ENCODE measurements around the gene LIPC.

LIPC gene

GRCh38 chr15:58544756-58545155 lies 113.0 kb downstream of the LIPC start:
- no peak for DNase-seq

- DNase-seq: peak; percentile 49 to 63
Measured at GRCh38 chr15:58545307-58546065, 113.7 kb downstream of the LIPC start.

GRCh38 chr15:58546066-58546591 lies 114.3 kb downstream of the LIPC start:
- DNase-seq: no peak

- DNase-seq: no peak
Measured at GRCh38 chr15:58546635-58547627, 115.1 kb downstream of the LIPC start.

DNA sequence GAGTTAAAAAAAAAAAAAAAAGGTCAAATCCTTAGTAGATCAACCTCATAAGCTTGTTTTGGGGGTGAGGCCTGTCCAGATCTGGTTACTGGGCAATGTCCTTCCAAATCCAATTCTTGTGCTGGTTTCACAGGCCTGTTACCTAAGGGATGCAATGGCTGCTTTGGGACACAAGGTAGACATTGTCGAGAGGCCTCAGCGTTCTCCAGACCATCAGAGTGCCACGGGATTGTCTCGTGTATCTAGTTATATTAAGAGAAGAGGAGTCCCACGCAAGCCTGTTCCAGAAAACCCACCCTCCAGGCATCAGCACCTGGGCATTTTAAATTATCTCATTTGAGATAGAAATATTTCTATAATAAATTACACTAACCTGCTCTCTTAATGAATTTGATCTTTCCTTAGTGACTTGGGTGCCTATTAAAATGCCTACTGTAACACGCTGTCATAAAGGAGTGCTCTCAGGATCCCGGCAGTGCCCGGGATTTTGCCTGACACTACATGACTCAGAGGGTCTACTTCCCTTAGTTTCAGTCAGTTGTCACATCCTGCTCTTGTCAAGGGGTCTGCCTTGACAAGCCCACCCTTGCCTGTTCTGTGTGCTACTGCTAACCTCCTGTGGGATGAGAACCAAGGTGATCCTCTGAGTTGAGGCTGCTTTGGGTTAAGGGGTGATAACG lies 116.0 kb downstream of the LIPC start:
- no peak for DNase-seq

DNA sequence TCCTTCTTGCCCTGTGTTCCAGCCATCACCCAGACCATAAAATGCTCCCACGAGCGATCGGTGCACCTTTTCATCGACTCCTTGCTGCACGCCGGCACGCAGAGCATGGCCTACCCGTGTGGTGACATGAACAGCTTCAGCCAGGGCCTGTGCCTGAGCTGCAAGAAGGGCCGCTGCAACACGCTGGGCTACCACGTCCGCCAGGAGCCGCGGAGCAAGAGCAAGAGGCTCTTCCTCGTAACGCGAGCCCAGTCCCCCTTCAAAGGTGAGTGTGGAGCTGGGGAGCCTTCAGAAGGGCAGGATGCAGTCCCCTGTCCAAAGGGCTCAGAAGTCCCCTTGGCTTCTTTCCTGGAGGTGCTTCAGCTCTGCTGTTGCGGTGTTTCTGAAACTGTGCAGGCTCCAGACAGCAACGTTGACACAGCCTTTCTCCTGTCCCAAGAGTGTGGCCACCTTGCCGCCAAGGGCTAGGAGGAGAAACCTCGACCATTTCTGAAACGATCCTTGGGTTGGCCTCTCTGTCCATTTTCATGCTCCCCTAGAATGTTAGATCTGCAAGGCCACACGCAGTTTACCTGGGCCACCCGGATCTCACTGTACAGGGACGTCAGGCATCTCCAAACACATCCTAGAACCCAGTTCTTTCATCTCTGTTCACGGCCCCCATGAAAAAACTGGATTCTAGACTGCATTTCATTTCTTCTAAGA lies 116.7 kb downstream of the LIPC start:
- DNase-seq: no peak

DNA sequence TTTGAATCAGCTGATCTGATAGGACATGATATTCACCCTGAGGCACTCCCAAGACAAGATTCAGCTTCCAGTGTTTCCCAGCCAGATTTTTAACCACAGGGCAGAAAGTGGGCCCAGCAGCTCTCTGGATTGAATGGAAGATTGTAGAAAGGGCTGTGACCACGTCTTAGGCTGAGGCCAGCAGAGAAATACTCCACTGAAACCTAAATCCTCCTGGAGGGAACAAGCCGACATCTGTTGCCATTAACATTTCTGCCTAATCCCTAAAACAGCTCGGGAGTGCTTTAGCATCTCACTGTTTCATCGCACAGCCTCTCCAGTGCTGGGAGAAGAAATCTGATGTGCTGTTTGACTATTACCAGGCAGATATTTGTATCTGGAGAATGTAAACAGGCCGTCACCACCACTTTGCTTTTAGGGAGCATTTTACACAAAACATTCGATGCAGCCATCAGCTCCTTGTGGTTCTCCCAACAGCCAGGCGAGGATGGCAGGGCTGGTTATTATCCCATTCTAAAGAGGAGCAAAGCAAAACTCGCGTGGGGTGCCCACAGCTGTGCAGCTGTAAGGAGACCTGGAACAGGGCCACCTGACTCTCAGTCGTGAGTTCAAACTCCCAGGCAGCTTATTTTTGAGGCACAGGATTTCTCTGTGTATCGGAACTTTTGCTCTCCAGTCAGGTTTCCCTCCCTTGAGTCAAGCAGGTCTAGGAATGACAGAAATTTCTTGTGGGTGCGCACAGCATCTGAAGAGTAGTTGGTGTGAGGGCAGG lies 117.4 kb downstream of the LIPC start:
- no peak for DNase-seq

GRCh38 chr15:58549785-58550074 lies 117.9 kb downstream of the LIPC start:
- no peak for DNase-seq

DNA sequence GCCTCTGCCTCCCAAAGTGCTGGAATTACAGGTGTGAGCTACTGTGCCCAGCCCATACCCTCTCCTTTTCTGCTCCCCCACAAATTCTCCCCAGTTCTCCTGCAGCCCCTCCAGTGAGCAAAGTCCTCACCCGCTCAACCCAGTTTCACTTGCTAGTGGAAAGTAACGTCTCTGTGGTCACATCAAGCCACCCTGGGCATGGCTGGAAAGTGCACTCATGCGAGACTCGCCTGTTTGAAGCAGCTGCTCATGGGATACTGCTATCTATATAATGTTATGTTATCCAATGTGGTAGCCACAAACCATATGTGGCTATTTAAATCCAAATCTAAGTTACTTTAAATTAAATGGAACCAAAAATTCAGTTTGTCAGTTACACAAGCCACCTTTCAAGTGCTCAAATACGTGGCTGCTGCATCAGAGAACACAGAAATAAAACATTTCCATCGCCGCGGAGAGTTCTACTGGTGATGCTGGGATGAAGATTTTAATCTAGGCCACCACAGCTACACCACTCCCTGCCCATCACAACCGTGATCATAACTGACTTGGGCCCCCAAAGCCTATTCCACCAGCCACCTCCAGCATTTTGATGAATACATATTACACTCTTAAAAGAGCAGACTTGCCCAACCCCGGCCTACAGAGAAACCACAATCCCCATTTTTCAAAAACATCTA lies 119.4 kb downstream of the LIPC start:
- DNase-seq: peak in 1 of 2 experiments; percentile 22

DNA sequence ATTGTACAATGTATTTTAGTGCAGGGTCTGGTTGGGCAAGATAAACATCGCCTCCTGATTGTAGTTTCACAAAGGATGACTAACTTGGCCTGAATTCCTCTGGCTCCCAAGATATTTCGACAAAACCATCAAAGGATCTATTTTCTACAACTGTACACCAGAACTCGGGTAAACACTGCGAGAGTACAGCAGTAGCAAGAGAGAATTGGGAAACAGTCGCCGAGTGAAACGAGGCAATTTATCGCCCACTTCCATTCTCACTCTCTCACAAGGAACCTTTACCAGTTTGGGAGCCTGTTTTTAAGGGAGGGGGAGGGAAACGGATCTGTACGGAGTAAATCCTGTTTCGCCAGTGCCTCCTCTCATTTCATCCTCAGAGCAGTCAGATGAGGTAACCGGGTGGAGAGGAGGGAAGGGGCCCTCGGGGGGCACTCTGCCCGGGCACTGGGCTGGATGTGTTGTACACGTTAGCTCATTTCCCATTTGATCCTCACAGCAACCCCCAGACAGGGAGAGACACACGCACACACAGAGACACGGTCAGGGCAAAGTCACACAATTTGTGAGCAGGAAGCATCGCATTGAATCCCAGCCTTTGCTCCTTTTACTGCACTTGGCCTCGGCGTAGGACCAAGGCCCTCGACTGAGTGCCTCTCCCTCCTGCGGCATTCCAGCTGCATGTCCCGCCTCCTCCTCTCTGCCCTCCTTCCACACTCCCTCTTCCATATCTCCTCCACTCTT lies 120.1 kb downstream of the LIPC start:
- DNase-seq: no peak

- DNase-seq: no peak
Measured at GRCh38 chr15:58552505-58553364, 120.9 kb downstream of the LIPC start.

DNA sequence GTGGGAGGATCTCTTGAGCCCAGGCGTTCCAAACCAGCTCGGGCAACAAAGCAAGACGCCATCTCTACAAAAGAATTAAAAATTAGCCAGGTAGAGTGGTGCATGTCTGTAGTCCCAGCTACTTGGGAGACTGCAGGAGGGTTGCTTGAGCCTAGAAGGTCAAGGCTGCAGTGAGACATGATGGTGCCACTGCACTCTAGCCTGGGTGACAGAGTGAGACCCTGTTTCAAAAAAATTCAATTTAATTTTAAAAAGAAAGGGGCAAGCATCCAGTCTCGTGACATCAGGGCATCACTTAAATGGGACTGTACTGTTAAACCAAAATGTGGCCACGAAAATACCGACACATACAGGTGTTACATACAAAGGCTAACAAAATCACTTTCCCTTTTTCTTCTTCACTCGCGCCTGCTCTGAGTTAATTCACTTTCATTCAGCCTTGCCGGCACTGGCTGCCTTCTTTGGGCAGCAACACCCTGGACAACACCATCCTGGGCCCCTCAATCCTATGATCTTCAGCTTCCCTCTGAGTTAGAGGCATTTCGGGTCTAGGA lies 121.7 kb downstream of the LIPC start:
- no peak for DNase-seq

DNA sequence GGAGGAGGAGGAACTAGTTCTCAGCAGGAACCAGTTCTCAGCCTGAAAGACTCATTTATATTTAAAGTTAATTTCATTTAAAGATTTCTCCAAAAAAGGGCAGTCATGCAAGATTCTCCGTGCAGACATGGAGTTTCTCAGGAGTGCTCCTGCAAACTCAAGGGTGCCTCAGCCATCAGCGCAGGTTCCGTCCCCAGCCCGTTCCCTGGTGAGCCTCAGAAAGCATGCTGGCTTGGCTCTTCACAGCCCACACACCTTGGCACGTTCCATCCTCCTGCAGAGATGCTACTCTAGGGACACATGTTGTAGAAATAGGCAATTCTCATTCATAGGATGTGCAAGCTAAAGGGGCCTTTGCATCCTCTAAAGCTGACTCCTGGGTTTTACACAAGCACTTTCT lies 123.0 kb downstream of the LIPC start:
- no peak for DNase-seq

- no peak for DNase-seq
Measured at GRCh38 chr15:58555162-58556027, 123.6 kb downstream of the LIPC start.

- no peak for DNase-seq
Measured at GRCh38 chr15:58556028-58556361, 124.2 kb downstream of the LIPC start.

DNA sequence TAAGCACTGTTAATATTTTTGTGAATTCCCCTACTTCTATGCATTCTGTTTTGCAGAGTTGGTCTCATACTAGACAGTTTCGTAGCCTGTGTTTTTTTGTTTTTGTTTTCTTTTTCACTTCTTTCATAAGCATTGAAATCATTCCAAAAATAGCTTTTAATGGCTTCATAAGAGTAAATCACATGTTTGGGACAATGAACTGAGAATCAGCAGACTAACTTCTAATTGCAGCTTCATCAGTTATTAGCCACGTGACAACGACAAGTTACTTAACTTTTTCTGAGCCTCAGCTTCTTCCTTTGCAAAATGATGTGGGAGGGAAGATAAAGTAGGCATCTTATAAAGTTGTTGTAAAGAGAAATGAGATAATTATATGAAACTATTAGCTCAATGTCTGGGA lies 124.8 kb downstream of the LIPC start:
- DNase-seq: no peak

- DNase-seq: no peak
Measured at GRCh38 chr15:58558777-58559176, 127.0 kb downstream of the LIPC start.

DNA sequence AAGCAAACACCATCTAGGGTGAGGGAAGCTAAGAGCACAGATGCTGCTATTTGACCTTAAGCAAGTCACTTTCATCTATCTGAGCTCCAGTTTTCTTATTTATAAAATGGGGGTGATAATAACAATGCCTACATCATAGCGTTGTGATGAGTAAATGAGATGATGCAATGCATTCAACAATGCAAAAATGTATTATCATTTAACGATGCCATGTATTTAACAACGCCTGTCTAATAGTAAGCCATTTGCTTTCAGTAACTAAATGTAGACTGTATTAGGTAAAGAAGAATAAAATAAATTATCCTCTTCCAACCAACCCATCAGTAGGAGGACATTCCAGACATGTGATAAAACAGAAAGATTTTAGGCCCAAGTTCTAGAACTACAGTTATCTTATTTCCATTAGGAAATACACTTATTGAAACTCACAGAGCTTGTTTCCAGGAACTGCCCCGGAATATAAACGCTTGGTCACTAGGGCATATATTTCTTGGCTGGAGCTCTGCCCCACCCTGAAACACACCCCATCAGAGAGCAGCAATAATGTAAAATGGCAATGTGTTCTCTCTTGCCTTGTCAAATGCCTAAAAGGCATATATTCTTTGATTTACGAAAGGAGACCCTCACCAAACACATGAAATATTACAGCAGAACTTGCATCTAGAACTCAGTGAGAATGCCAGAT lies 128.3 kb downstream of the LIPC start:
- DNase-seq: no peak

Data from activated T-cell treated with anti-CD3 and anti-CD28 coated beads, Interleukin-2, amount 50 U/mL, for 48 hours (primary cell).